Measurements from ENCODE around the gene GNE. TPM values are rescaled to one million over a fixed set of nuclear protein-coding genes. Genes with fewer than 3 reads are reported as not detected.
"Not testable (repeated sequence)": the region's sequence is repeated elsewhere in the genome, so short reads cannot be mapped to it uniquely, and the experiment has no call there.

Gene GNE
- polyA plus RNA-seq, 4 donors, result 3.6 to 13.1 (median 4.9) TPM

DNA sequence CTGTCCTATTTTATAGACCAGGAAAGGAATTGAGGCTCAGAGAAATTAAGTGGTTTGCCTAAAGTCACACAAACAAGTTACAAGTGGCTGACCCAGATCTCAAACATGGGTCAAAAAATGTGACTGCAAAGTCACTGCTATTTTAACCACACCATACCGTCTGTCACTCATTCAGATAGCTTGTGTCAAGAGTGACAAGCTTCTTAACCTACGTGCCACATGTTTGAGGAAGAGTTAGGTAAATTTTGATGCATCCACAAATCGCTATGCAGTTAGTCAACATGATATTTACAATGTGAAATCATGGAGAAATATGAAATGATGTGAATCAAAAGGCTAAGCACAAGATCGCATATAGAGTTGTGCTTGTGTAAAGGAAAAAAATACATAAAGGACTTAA, 22.7 kb upstream of the GNE start:
- FAIRE-seq (no peak), DNase-seq (no peak)
- H3K36me3 ChIP-seq (ENCODE audit: control insufficient read depth in 3 of 3, insufficient read depth in 2 of 3, low read depth in 1 of 3, low read length in 3 of 3), result no peaks in the 10 kb centered on the region
- WGBS, 3 donors, result 91 to 92% (median 92%) methylated on average over 4 of the region's 4 CpGs
- H3K27me3 ChIP-seq (ENCODE audit: control insufficient read depth in 3 of 3, insufficient read depth in 3 of 3, low read length in 3 of 3), result no peaks in the 10 kb centered on the region
- no peaks in the 10 kb centered on the region for H3K4me1 ChIP-seq (ENCODE audit: control insufficient read depth in 3 of 3, insufficient read depth in 2 of 3, low read depth in 1 of 3, low read length in 2 of 3)
- no peaks in the 10 kb centered on the region for H3K9me3 ChIP-seq (ENCODE audit: control insufficient read depth in 2 of 2, insufficient read depth in 1 of 2, low read depth in 1 of 2, low read length in 1 of 2)
- no peak overlapping the region for H3K4me3 ChIP-seq (ENCODE audit: low read depth in 1 of 3, low read length in 3 of 3)
- no peak overlapping the region for H3K27ac ChIP-seq (ENCODE audit: low read depth in 1 of 3, low read length in 2 of 3)

DNA sequence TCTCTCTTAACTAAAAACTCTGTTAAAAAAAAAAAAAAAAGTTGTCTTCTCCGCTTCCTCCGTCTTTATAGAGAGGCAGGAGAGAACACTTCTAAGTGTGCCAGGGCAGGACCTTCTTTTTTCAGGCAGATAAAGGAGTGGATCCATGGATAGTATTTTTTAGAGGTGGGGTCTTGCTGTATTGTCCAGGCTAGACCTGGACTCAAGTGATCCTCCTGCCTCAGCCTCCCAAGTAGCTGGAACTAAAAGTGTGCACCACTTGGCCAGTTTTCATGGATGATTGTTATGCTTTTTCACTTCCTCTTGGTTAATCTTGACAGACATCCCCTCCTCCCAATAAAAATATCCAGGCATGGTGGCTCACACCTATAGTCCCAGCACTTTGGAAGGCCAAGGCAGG, 20.0 kb upstream of the GNE start:
- Histone ChIP-seq H3K36me3 (ENCODE audit: control insufficient read depth in 3 of 3, insufficient read depth in 2 of 3, low read depth in 1 of 3, low read length in 3 of 3) (no peaks in the 10 kb centered on the region), H3K4me1 (ENCODE audit: control insufficient read depth in 3 of 3, insufficient read depth in 2 of 3, low read depth in 1 of 3, low read length in 2 of 3) (no peaks in the 10 kb centered on the region), H3K9me3 (ENCODE audit: control insufficient read depth in 2 of 2, insufficient read depth in 1 of 2, low read depth in 1 of 2, low read length in 1 of 2) (no peaks in the 10 kb centered on the region), H3K27me3 (ENCODE audit: control insufficient read depth in 3 of 3, insufficient read depth in 3 of 3, low read length in 3 of 3) (no peaks in the 10 kb centered on the region), H3K4me3 (ENCODE audit: low read depth in 1 of 3, low read length in 3 of 3) (no peak overlapping the region), H3K27ac (ENCODE audit: low read depth in 1 of 3, low read length in 2 of 3) (no peak overlapping the region)
- no peak for DNase-seq
- 94 to 96% (median 94%) methylated on average over 2 of the region's 2 CpGs for WGBS, 3 donors
- no peak for FAIRE-seq

DNA sequence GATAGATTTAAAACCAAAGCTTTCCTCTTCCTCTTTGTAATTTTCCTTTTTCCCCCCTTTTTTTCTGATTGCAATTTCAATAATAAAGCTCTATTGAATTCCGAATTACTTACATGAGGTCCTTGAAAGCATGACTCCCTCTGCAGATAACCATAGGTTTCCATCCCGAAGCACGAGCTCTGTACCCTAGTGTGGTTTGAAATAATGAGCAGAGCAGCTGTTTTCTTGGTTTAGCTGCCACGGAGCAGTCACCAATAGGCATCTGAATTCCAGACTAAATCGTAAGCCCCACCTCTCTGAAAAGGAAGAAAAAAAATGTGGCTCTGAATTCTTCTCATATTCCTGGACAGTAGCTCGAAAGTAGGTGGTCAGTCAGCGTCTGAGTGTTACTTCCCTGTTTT, 18.5 kb upstream of the GNE start:
- no peak overlapping the region for H3K27ac ChIP-seq (ENCODE audit: low read depth in 1 of 3, low read length in 2 of 3)
- no peaks in the 10 kb centered on the region for H3K4me1 ChIP-seq (ENCODE audit: control insufficient read depth in 3 of 3, insufficient read depth in 2 of 3, low read depth in 1 of 3, low read length in 2 of 3)
- no peak for FAIRE-seq
- DNase-seq, result peak in 1 of 2 donors; percentile 17
- no peaks in the 10 kb centered on the region for H3K9me3 ChIP-seq (ENCODE audit: control insufficient read depth in 2 of 2, insufficient read depth in 1 of 2, low read depth in 1 of 2, low read length in 1 of 2)
- no peaks in the 10 kb centered on the region for H3K36me3 ChIP-seq (ENCODE audit: control insufficient read depth in 3 of 3, insufficient read depth in 2 of 3, low read depth in 1 of 3, low read length in 3 of 3)
- 25 to 69% (median 68%) methylated on average over 7 of the region's 7 CpGs for WGBS, 3 donors
- peak overlapping the region in 1 of 3 donors; percentile 29 for H3K4me3 ChIP-seq (ENCODE audit: low read depth in 1 of 3, low read length in 3 of 3)
- no peaks in the 10 kb centered on the region for H3K27me3 ChIP-seq (ENCODE audit: control insufficient read depth in 3 of 3, insufficient read depth in 3 of 3, low read length in 3 of 3)

- Histone ChIP-seq H3K4me1 (ENCODE audit: control insufficient read depth in 3 of 3, insufficient read depth in 2 of 3, low read depth in 1 of 3, low read length in 2 of 3) (no peaks in the 10 kb centered on the region), H3K9me3 (ENCODE audit: control insufficient read depth in 2 of 2, insufficient read depth in 1 of 2, low read depth in 1 of 2, low read length in 1 of 2) (no peaks in the 10 kb centered on the region), H3K36me3 (ENCODE audit: control insufficient read depth in 3 of 3, insufficient read depth in 2 of 3, low read depth in 1 of 3, low read length in 3 of 3) (no peaks in the 10 kb centered on the region), H3K27me3 (ENCODE audit: control insufficient read depth in 3 of 3, insufficient read depth in 3 of 3, low read length in 3 of 3) (no peaks in the 10 kb centered on the region), H3K4me3 (ENCODE audit: low read depth in 1 of 3, low read length in 3 of 3) (peak overlapping the region in 1 of 3 donors; percentile 29), H3K27ac (ENCODE audit: low read depth in 1 of 3, low read length in 2 of 3) (no peak overlapping the region)
- 17 to 58% (median 50%) methylated on average over 1 of the region's 1 CpG for WGBS, 3 donors
- no peak for DNase-seq
- FAIRE-seq, result no peak
Observed at GRCh38 chr9:36276254-36276653, 18.0 kb upstream of the GNE start.

DNA sequence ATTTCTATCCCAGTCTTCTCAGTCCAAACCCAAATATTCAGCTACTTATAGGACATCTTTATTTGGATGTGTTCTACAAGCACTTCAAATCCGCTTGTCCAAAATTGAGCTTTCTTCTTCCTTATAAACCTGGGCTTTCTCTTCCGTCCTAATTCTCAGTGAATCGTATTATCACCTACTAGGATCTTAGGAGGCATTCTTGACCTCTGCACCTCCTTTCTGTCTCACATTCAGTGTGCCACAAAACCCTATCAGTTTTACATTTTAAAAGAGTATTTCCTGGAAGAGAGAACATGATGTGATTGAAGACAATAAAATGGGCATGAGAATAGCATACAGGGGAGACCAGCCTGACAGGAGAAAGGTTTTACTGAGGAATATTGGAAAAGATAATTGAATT, 16.8 kb upstream of the GNE start:
- H3K9me3 ChIP-seq (ENCODE audit: control insufficient read depth in 2 of 2, insufficient read depth in 1 of 2, low read depth in 1 of 2, low read length in 1 of 2), result no peaks in the 10 kb centered on the region
- H3K36me3 ChIP-seq (ENCODE audit: control insufficient read depth in 3 of 3, insufficient read depth in 2 of 3, low read depth in 1 of 3, low read length in 3 of 3), result no peaks in the 10 kb centered on the region
- no peaks in the 10 kb centered on the region for H3K27me3 ChIP-seq (ENCODE audit: control insufficient read depth in 3 of 3, insufficient read depth in 3 of 3, low read length in 3 of 3)
- DNase-seq, result peak in 1 of 2 donors; percentile 19
- no peak overlapping the region for H3K4me3 ChIP-seq (ENCODE audit: low read depth in 1 of 3, low read length in 3 of 3)
- 81 to 83% (median 83%) methylated on average over 3 of the region's 3 CpGs for WGBS, 3 donors
- no peaks in the 10 kb centered on the region for H3K4me1 ChIP-seq (ENCODE audit: control insufficient read depth in 3 of 3, insufficient read depth in 2 of 3, low read depth in 1 of 3, low read length in 2 of 3)
- no peak for FAIRE-seq
- H3K27ac ChIP-seq (ENCODE audit: low read depth in 1 of 3, low read length in 2 of 3), result no peak overlapping the region

DNA sequence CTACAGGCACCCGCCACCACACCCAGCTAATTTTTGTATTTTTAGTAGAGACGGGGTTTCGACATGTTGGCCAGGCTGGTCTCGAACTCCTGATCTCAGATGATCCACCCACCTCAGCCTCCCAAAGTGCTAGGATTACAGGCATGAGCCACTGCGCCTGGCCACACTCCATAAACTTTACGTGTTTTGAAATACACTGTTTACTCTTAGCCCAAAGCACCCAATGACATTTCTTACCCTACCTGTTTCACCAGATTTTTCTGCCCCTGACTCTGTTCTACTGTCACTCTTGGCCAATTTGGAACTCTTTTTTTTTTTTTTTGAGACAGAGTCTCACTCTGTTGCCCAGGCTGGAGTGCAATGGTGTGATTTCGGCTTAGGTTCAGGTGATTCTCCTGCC, 15.1 kb upstream of the GNE start:
- DNase-seq; H3K4me1 ChIP-seq (ENCODE audit: control insufficient read depth in 3 of 3, insufficient read depth in 2 of 3, low read depth in 1 of 3, low read length in 2 of 3); H3K9me3 ChIP-seq (ENCODE audit: control insufficient read depth in 2 of 2, insufficient read depth in 1 of 2, low read depth in 1 of 2, low read length in 1 of 2); H3K27ac ChIP-seq (ENCODE audit: low read depth in 1 of 3, low read length in 2 of 3); FAIRE-seq; H3K4me3 ChIP-seq (ENCODE audit: low read depth in 1 of 3, low read length in 3 of 3); H3K36me3 ChIP-seq (ENCODE audit: control insufficient read depth in 3 of 3, insufficient read depth in 2 of 3, low read depth in 1 of 3, low read length in 3 of 3); H3K27me3 ChIP-seq (ENCODE audit: control insufficient read depth in 3 of 3, insufficient read depth in 3 of 3, low read length in 3 of 3): not testable (repeated sequence)
- WGBS, 3 donors, result 91 to 96% (median 95%) methylated on average over 7 of the region's 7 CpGs

GRCh38 chr9:36268007-36268427, 9.8 kb upstream of the GNE start:
- Histone ChIP-seq H3K4me3 (ENCODE audit: low read depth in 1 of 3, low read length in 3 of 3) (no peak overlapping the region), H3K4me1 (ENCODE audit: control insufficient read depth in 3 of 3, insufficient read depth in 2 of 3, low read depth in 1 of 3, low read length in 2 of 3) (no peaks in the 10 kb centered on the region), H3K27me3 (ENCODE audit: control insufficient read depth in 3 of 3, insufficient read depth in 3 of 3, low read length in 3 of 3) (no peaks in the 10 kb centered on the region), H3K36me3 (ENCODE audit: control insufficient read depth in 3 of 3, insufficient read depth in 2 of 3, low read depth in 1 of 3, low read length in 3 of 3) (no peaks in the 10 kb centered on the region), H3K9me3 (ENCODE audit: control insufficient read depth in 2 of 2, insufficient read depth in 1 of 2, low read depth in 1 of 2, low read length in 1 of 2) (no peaks in the 10 kb centered on the region), H3K27ac (ENCODE audit: low read depth in 1 of 3, low read length in 2 of 3) (no peak overlapping the region)
- 63 to 83% (median 65%) methylated on average over 3 of the region's 3 CpGs for WGBS, 3 donors
- DNase-seq (no peak), FAIRE-seq (no peak)

- FAIRE-seq (no peak), DNase-seq (no peak)
- Histone ChIP-seq H3K36me3 (ENCODE audit: control insufficient read depth in 3 of 3, insufficient read depth in 2 of 3, low read depth in 1 of 3, low read length in 3 of 3) (no peaks in the 10 kb centered on the region), H3K9me3 (ENCODE audit: control insufficient read depth in 2 of 2, insufficient read depth in 1 of 2, low read depth in 1 of 2, low read length in 1 of 2) (no peaks in the 10 kb centered on the region), H3K4me1 (ENCODE audit: control insufficient read depth in 3 of 3, insufficient read depth in 2 of 3, low read depth in 1 of 3, low read length in 2 of 3) (no peaks in the 10 kb centered on the region), H3K27ac (ENCODE audit: low read depth in 1 of 3, low read length in 2 of 3) (no peak overlapping the region), H3K4me3 (ENCODE audit: low read depth in 1 of 3, low read length in 3 of 3) (no peak overlapping the region), H3K27me3 (ENCODE audit: control insufficient read depth in 3 of 3, insufficient read depth in 3 of 3, low read length in 3 of 3) (no peaks in the 10 kb centered on the region)
- 96 to 99% (median 98%) methylated on average over 22 of the region's 22 CpGs for WGBS, 3 donors
Observed at GRCh38 chr9:36264896-36265295, 6.6 kb upstream of the GNE start.

- 76 to 82% (median 76%) methylated on average over 2 of the region's 2 CpGs for WGBS, 3 donors
- no peak for FAIRE-seq
- no peak for DNase-seq
- Histone ChIP-seq H3K27me3 (ENCODE audit: control insufficient read depth in 3 of 3, insufficient read depth in 3 of 3, low read length in 3 of 3) (no peaks in the 10 kb centered on the region), H3K27ac (ENCODE audit: low read depth in 1 of 3, low read length in 2 of 3) (no peak overlapping the region), H3K4me3 (ENCODE audit: low read depth in 1 of 3, low read length in 3 of 3) (no peak overlapping the region), H3K9me3 (ENCODE audit: control insufficient read depth in 2 of 2, insufficient read depth in 1 of 2, low read depth in 1 of 2, low read length in 1 of 2) (no peaks in the 10 kb centered on the region), H3K36me3 (ENCODE audit: control insufficient read depth in 3 of 3, insufficient read depth in 2 of 3, low read depth in 1 of 3, low read length in 3 of 3) (no peaks in the 10 kb centered on the region), H3K4me1 (ENCODE audit: control insufficient read depth in 3 of 3, insufficient read depth in 2 of 3, low read depth in 1 of 3, low read length in 2 of 3) (peaks cover 0 to 3% (median 0%) of the 10 kb centered on the region in 3 donors)
Observed at GRCh38 chr9:36263683-36264082, 5.4 kb upstream of the GNE start.

Data from small intestine (tissue), 7 donors.